Measurements from ENCODE around the gene APOBR. TPM values are rescaled to one million over a fixed set of nuclear protein-coding genes. Genes with fewer than 3 reads are reported as not detected.
"Not testable (repeated sequence)": the region's sequence is repeated elsewhere in the genome, so short reads cannot be mapped to it uniquely, and the experiment has no call there.

The APOBR gene
- total RNA-seq, 2 experiments from 2014 or later = 0.47 to 3.4 TPM

- Histone ChIP-seq H3K27ac (ENCODE audit: low read depth, low read length, poor library complexity, severe bottlenecking) (no peak overlapping the region), H3K9me2 (ENCODE audit: insufficient read depth, low read length) (no peaks in the 10 kb centered on the region), H3K4me1 (ENCODE audit: insufficient read depth, low read length, poor library complexity, severe bottlenecking) (peaks cover 16% of the 10 kb centered on the region), H3K36me3 (ENCODE audit: insufficient read depth, low read length) (no peaks in the 10 kb centered on the region), H3K79me2 (ENCODE audit: insufficient read depth, low read depth, low read length) (no peaks in the 10 kb centered on the region), H3K4me3 (ENCODE audit: low read depth, low read length, poor library complexity, severe bottlenecking) (no peak overlapping the region), H3K4me2 (ENCODE audit: low read length) (no peak overlapping the region), H4K20me1 (ENCODE audit: insufficient read depth, low read length) (no peaks in the 10 kb centered on the region), H2AFZ (ENCODE audit: low read length) (no peak overlapping the region), H3K9me3 (ENCODE audit: low read length) (no peaks in the 10 kb centered on the region)
- BruUV-seq (replicated peaks) = no TSS peak
- intact Hi-C loops (cut with micrococcal nuclease; ENCODE audit: unreplicated experiment) = no loop called here
- no peak for TF ChIP-seq EZH2phosphoT487 (IDR thresholded peaks at IDR 0.05; ENCODE audit: borderline replicate concordance, low read depth, low read length)
- TF ChIP-seq, protein P1, sequence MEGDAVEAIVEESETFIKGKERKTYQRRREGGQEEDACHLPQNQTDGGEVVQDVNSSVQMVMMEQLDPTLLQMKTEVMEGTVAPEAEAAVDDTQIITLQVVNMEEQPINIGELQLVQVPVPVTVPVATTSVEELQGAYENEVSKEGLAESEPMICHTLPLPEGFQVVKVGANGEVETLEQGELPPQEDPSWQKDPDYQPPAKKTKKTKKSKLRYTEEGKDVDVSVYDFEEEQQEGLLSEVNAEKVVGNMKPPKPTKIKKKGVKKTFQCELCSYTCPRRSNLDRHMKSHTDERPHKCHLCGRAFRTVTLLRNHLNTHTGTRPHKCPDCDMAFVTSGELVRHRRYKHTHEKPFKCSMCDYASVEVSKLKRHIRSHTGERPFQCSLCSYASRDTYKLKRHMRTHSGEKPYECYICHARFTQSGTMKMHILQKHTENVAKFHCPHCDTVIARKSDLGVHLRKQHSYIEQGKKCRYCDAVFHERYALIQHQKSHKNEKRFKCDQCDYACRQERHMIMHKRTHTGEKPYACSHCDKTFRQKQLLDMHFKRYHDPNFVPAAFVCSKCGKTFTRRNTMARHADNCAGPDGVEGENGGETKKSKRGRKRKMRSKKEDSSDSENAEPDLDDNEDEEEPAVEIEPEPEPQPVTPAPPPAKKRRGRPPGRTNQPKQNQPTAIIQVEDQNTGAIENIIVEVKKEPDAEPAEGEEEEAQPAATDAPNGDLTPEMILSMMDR (conservative IDR thresholded peaks at IDR 0.05; ENCODE audit: low read length) = no peak
- ChIA-PET POLR2A (no interaction called here), CTCF (ENCODE audit: unreplicated experiment) (no interaction called here)
- no peak for DNase-seq (ENCODE audit: low spot score)
These were observed 4.4 kb downstream of the APOBR start for GRCh38 chr16:28498666-28499381.

DNA sequence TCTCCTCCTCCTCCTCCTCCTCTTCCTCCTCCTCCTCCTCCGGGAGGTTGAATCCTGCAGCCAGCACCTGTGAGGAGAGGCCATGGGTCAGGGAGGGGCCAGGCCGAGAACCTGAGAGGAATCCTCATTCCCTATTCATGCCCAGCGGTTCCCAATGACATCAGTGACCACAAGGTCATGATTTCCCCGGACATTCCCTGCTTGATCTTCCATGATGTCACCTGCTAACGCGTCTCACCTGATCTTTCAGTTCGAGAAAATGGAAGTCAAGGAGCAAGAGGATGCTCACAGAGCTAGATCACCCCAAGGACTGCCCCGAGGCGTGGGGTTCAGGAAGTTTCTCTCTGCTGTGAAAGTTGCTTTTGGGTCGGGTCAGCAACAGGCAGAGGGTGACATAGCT lies 5.4 kb downstream of the APOBR start:
- DNase-seq (ENCODE audit: low spot score) = no peak
- peaks cover 6% of the 10 kb centered on the region for H3K4me1 ChIP-seq (ENCODE audit: insufficient read depth, low read length, poor library complexity, severe bottlenecking)
- intact Hi-C loops (cut with micrococcal nuclease; ENCODE audit: unreplicated experiment) = no loop called here

DNA sequence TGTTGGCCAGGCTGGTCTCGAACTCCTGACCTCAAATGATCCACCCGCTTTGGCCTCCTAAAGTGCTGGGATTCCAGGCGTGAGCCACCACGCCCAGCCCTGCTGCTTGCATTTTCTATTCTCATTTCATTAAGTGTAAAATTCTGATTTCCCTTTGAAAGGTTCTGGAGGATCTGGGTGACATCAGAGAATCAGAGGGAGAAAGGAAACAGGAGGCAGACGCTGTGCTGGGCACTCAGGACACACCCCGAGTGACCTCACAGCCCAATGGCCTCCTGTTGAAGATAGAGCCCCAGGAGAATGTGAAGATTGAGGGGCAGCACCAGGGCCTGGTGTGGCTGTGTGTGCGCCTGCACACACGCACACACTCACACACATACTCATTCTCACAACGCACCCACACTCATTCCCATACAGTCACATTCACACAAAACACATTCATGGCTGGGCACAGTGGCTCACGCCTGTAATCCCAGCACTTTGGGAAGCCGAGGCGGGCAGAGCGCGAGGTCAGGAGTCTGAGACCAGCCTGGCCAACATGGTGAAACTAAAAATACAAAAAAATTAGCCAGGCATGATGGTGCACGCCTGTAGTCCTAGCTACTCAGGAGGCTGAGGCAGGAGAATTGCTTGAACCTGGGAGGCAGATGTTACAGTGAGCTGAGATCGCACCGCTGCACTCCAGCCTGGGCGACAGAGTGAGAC lies 6.2 kb downstream of the APOBR start:
- BruUV-seq (replicated peaks); H2AFZ ChIP-seq (ENCODE audit: low read length); H3K9me2 ChIP-seq (ENCODE audit: insufficient read depth, low read length); H3K4me1 ChIP-seq (ENCODE audit: insufficient read depth, low read length, poor library complexity, severe bottlenecking); H3K79me2 ChIP-seq (ENCODE audit: insufficient read depth, low read depth, low read length); H3K9me3 ChIP-seq (ENCODE audit: low read length); CTCF ChIA-PET (ENCODE audit: unreplicated experiment); intact Hi-C loops (cut with micrococcal nuclease; ENCODE audit: unreplicated experiment); H3K27ac ChIP-seq (ENCODE audit: low read depth, low read length, poor library complexity, severe bottlenecking); H3K36me3 ChIP-seq (ENCODE audit: insufficient read depth, low read length); H3K4me3 ChIP-seq (ENCODE audit: low read depth, low read length, poor library complexity, severe bottlenecking); DNase-seq (ENCODE audit: low spot score); H3K4me2 ChIP-seq (ENCODE audit: low read length); POLR2A ChIA-PET; H4K20me1 ChIP-seq (ENCODE audit: insufficient read depth, low read length): not testable (repeated sequence)

More for the DNA sequence above, 5.4 kb downstream of the APOBR start:
- POLR2A ChIA-PET = no interaction called here
- no peak for TF ChIP-seq EZH2phosphoT487 (IDR thresholded peaks at IDR 0.05; ENCODE audit: borderline replicate concordance, low read depth, low read length)
- TF ChIP-seq, protein P1 (conservative IDR thresholded peaks at IDR 0.05; ENCODE audit: low read length) = no peak
- no peak overlapping the region for H3K27ac ChIP-seq (ENCODE audit: low read depth, low read length, poor library complexity, severe bottlenecking)
- H3K4me3 ChIP-seq (ENCODE audit: low read depth, low read length, poor library complexity, severe bottlenecking) = no peak overlapping the region
- no peak overlapping the region for H2AFZ ChIP-seq (ENCODE audit: low read length)
- no peaks in the 10 kb centered on the region for H3K36me3 ChIP-seq (ENCODE audit: insufficient read depth, low read length)
- H3K4me2 ChIP-seq (ENCODE audit: low read length) = no peak overlapping the region
- no peaks in the 10 kb centered on the region for H3K9me2 ChIP-seq (ENCODE audit: insufficient read depth, low read length)
- H3K9me3 ChIP-seq (ENCODE audit: low read length) = no peaks in the 10 kb centered on the region
- H4K20me1 ChIP-seq (ENCODE audit: insufficient read depth, low read length) = no peaks in the 10 kb centered on the region
- CTCF ChIA-PET (ENCODE audit: unreplicated experiment) = no interaction called here
- BruUV-seq (replicated peaks) = no TSS peak
- no peaks in the 10 kb centered on the region for H3K79me2 ChIP-seq (ENCODE audit: insufficient read depth, low read depth, low read length)

Data from OCI-LY7 (cell line).